BE2C (cell line): ENCODE measurements around the gene IGFN1.

Source experiments
- DNase-seq: peaks from one replicate; pipeline ENCODE4 v3.0.0-alpha.2; 2020
- H3K27me3 ChIP-seq: fragments of 250-450 bp; sonication (Bioruptor Pico); 2 replicates; pipeline ENCODE4 v1.5.1; 2020; ENCODE audit warnings: mild to moderate bottlenecking
- H3K36me3 ChIP-seq: fragments of 250-450 bp; sonication (Bioruptor Pico); 2 replicates; pipeline ENCODE4 v1.5.1; 2020; ENCODE audit warnings: mild to moderate bottlenecking
- H3K4me1 ChIP-seq: fragments of 250-450 bp; sonication (Bioruptor Pico); 2 replicates; pipeline ENCODE4 v1.5.1; 2020
- H3K4me3 ChIP-seq: 2 replicates; pipeline ENCODE4 v1.5.1; 2011; ENCODE audit warnings: low read depth, low read length
- H3K9me3 ChIP-seq: fragments of 250-450 bp; sonication (Bioruptor Pico); 2 replicates; pipeline ENCODE4 v1.5.1; 2020
- CTCF ChIP-seq: IDR thresholded peaks from 2 replicates; pipeline ENCODE4 v1.5.1; 2012; ENCODE audit warnings: mild to moderate bottlenecking, low read depth, low read length

The IGFN1 gene

GRCh38 chr1:201223852-201224665, 33.4 kb downstream of the IGFN1 start:
- Histone ChIP-seq H3K4me3 (no peak overlapping the region), H3K36me3 (no peaks in the 10 kb centered on the region), H3K4me1 (no peaks in the 10 kb centered on the region), H3K27me3 (no peaks in the 10 kb centered on the region), H3K9me3 (no peaks in the 10 kb centered on the region)
- no peak for DNase-seq
- no peak for TF ChIP-seq CTCF

GRCh38 chr1:201224666-201225370, 34.2 kb downstream of the IGFN1 start:
- no peak overlapping the region for H3K4me3 ChIP-seq
- no peaks in the 10 kb centered on the region for H3K36me3 ChIP-seq
- H3K9me3 ChIP-seq: no peaks in the 10 kb centered on the region
- no peaks in the 10 kb centered on the region for H3K27me3 ChIP-seq
- no peak for TF ChIP-seq CTCF
- H3K4me1 ChIP-seq: no peaks in the 10 kb centered on the region
- no peak for DNase-seq

- H3K36me3 ChIP-seq: no peaks in the 10 kb centered on the region
- H3K9me3 ChIP-seq: no peaks in the 10 kb centered on the region
- TF ChIP-seq CTCF: no peak
- no peaks in the 10 kb centered on the region for H3K27me3 ChIP-seq
- peak; percentile 51 for DNase-seq
- no peaks in the 10 kb centered on the region for H3K4me1 ChIP-seq
- H3K4me3 ChIP-seq: no peak overlapping the region
These were observed 35.5 kb downstream of the IGFN1 start for GRCh38 chr1:201226178-201226514.

GRCh38 chr1:201226859-201227488, 36.4 kb downstream of the IGFN1 start:
- no peaks in the 10 kb centered on the region for H3K4me1 ChIP-seq
- H3K9me3 ChIP-seq: no peaks in the 10 kb centered on the region
- no peak overlapping the region for H3K4me3 ChIP-seq
- TF ChIP-seq CTCF: no peak
- no peaks in the 10 kb centered on the region for H3K27me3 ChIP-seq
- DNase-seq: no peak
- no peaks in the 10 kb centered on the region for H3K36me3 ChIP-seq

- no peak for DNase-seq
- Histone ChIP-seq H3K36me3 (no peaks in the 10 kb centered on the region), H3K27me3 (no peaks in the 10 kb centered on the region), H3K4me1 (no peaks in the 10 kb centered on the region), H3K4me3 (no peak overlapping the region), H3K9me3 (no peaks in the 10 kb centered on the region)
- TF ChIP-seq CTCF: no peak
These were observed 37.7 kb downstream of the IGFN1 start for GRCh38 chr1:201228011-201228983.
